Activated B cell treated with CpG ODN at 0.5 μM for 24 hours (primary cell): ENCODE data around the gene SAMD3. TPM values are rescaled to one million over a fixed set of nuclear protein-coding genes. Genes with fewer than 3 reads are reported as not detected.

Experiments used
- ATAC-seq: fragments of 200-7000 bp; cut with Tn5 transposase; one replicate; pipeline ENCODE4 v1.10.0; 2021; ENCODE audit warnings: low read depth, mild to moderate bottlenecking, moderate library complexity
- CTCF ChIA-PET: fragments of 350-600 bp; sonication (Branson Sonifier 250); formaldehyde crosslinking; loops from one replicate; lab custom pipeline; 2021; ENCODE audit warnings: antibody characterized with exemption; lab: Charles Lee
- POLR2A ChIA-PET: fragments of 350-600 bp; sonication (Branson Sonifier 250); formaldehyde crosslinking; loops from one replicate; lab custom pipeline; 2021; ENCODE audit warnings: antibody characterized with exemption; lab: Charles Lee
- DNase-seq: peaks from one replicate; pipeline ENCODE4 v3.0.0; 2022
- H3K27ac Mint-ChIP-seq: one replicate; pipeline ENCODE4 v1.8.0; 2020; ENCODE audit warnings: mixed read lengths
- H3K27me3 Mint-ChIP-seq: one replicate; pipeline ENCODE4 v1.8.0; 2021; ENCODE audit warnings: mixed read lengths
- H3K36me3 Mint-ChIP-seq: one replicate; pipeline ENCODE4 v1.8.0; 2021; ENCODE audit warnings: low read depth, mixed read lengths
- H3K4me1 Mint-ChIP-seq: one replicate; pipeline ENCODE4 v1.8.0; 2021; ENCODE audit warnings: mixed read lengths
- H3K4me3 Mint-ChIP-seq: one replicate; pipeline ENCODE4 v1.8.0; 2020; ENCODE audit warnings: mild to moderate bottlenecking, mixed read lengths
- H3K9me3 Mint-ChIP-seq: one replicate; pipeline ENCODE4 v1.8.0; 2020; ENCODE audit warnings: mixed read lengths
- intact Hi-C: fragments of 100-400 bp; cut with micrococcal nuclease; formaldehyde crosslinking; loops from one replicate; pipeline ENCODE4 v1.15.1; 2024
- total RNA-seq: library from RNA; stranded (reverse); gene quantifications from 2 replicates; pipeline ENCODE4 v1.2.3, GENCODE V29; 2022
- TF ChIP-seq, protein P1 (sequence below): fragments of 200-600 bp; IDR thresholded peaks from one replicate; pipeline ENCODE4 v1.8.0; 2022; ENCODE audit warnings: antibody characterized with exemption, mild to moderate bottlenecking

The SAMD3 gene
- total RNA-seq, 1 donor from 2014 or later = not detected

GRCh38 chr6:130113201-130113710, 109.5 kb downstream of the SAMD3 start:
- ATAC-seq (no peak), DNase-seq (no peak)
- H3K4me3 Mint-ChIP-seq = no peak overlapping the region
- peaks cover 59% of the 10 kb centered on the region for H3K36me3 Mint-ChIP-seq
- intact Hi-C loops = loop anchor here (10.0 kb wide), 2 partner anchors 428 to 952 kb away; partner anchors contain the start of gene EPB41L2
- peak overlapping the region; percentile 96 for H3K27ac Mint-ChIP-seq
- H3K27me3 Mint-ChIP-seq = no peaks in the 10 kb centered on the region
- CTCF ChIA-PET = no interaction called here
- POLR2A ChIA-PET = no interaction called here
- peaks cover 8% of the 10 kb centered on the region for H3K9me3 Mint-ChIP-seq
- TF ChIP-seq, protein P1, sequence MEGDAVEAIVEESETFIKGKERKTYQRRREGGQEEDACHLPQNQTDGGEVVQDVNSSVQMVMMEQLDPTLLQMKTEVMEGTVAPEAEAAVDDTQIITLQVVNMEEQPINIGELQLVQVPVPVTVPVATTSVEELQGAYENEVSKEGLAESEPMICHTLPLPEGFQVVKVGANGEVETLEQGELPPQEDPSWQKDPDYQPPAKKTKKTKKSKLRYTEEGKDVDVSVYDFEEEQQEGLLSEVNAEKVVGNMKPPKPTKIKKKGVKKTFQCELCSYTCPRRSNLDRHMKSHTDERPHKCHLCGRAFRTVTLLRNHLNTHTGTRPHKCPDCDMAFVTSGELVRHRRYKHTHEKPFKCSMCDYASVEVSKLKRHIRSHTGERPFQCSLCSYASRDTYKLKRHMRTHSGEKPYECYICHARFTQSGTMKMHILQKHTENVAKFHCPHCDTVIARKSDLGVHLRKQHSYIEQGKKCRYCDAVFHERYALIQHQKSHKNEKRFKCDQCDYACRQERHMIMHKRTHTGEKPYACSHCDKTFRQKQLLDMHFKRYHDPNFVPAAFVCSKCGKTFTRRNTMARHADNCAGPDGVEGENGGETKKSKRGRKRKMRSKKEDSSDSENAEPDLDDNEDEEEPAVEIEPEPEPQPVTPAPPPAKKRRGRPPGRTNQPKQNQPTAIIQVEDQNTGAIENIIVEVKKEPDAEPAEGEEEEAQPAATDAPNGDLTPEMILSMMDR = no peak
- H3K4me1 Mint-ChIP-seq = peaks cover 80% of the 10 kb centered on the region

GRCh38 chr6:130111031-130111430, 111.7 kb downstream of the SAMD3 start:
- H3K36me3 Mint-ChIP-seq = peaks cover 67% of the 10 kb centered on the region
- H3K4me1 Mint-ChIP-seq = peaks cover 86% of the 10 kb centered on the region
- no peak overlapping the region for H3K4me3 Mint-ChIP-seq
- H3K27me3 Mint-ChIP-seq = no peaks in the 10 kb centered on the region
- intact Hi-C loops = loop anchor here (10.0 kb wide), 2 partner anchors 426 to 954 kb away; partner anchors contain the start of gene EPB41L2
- CTCF ChIA-PET = no interaction called here
- POLR2A ChIA-PET = no interaction called here
- TF ChIP-seq, protein P1 = no peak
- H3K9me3 Mint-ChIP-seq = peaks cover 5% of the 10 kb centered on the region
- DNase-seq (no peak), ATAC-seq (no peak)
- H3K27ac Mint-ChIP-seq = no peak overlapping the region

GRCh38 chr6:130107710-130108109, 115.0 kb downstream of the SAMD3 start:
- intact Hi-C loops = loop anchor here (1.0 to 5.0 kb wide), 3 partner anchors 8 to 40 kb away; no protein-coding TSS in a partner anchor
- ATAC-seq (peak; percentile 51), DNase-seq (no peak)
- Mint-ChIP-seq H3K9me3 (peaks cover 5% of the 10 kb centered on the region), H3K4me1 (peaks cover 55% of the 10 kb centered on the region), H3K4me3 (no peak overlapping the region), H3K36me3 (peaks cover 59% of the 10 kb centered on the region), H3K27me3 (no peaks in the 10 kb centered on the region), H3K27ac (peak overlapping the region; percentile 91)
- POLR2A ChIA-PET = interaction anchor here (0.6 to 2.3 kb wide), 9 partner anchors 8 to 744 kb away, joined by 3 to 15 read pairs (median 6); no protein-coding TSS in a partner anchor
- TF ChIP-seq, protein P1 = no peak
- CTCF ChIA-PET = interaction anchor here (0.8 kb wide), 1 partner anchor 175 kb away, joined by 3 read pairs; no protein-coding TSS in a partner anchor

GRCh38 chr6:130105996-130106704, 116.6 kb downstream of the SAMD3 start:
- ChIA-PET POLR2A (interaction anchor here (2.3 kb wide), 1 partner anchor 10 kb away, joined by 15 read pairs; no protein-coding TSS in a partner anchor), CTCF (no interaction called here)
- peak; percentile 90 for ATAC-seq
- H3K4me3 Mint-ChIP-seq = peak overlapping the region; percentile 36
- peaks cover 45% of the 10 kb centered on the region for H3K4me1 Mint-ChIP-seq
- peaks cover 5% of the 10 kb centered on the region for H3K9me3 Mint-ChIP-seq
- DNase-seq = no peak
- TF ChIP-seq, protein P1 = no peak
- intact Hi-C loops = loop anchor here (2.0 to 5.0 kb wide), 2 partner anchors 27 to 41 kb away; no protein-coding TSS in a partner anchor
- peaks cover 63% of the 10 kb centered on the region for H3K36me3 Mint-ChIP-seq
- H3K27ac Mint-ChIP-seq = peak overlapping the region; percentile 91
- H3K27me3 Mint-ChIP-seq = no peaks in the 10 kb centered on the region

GRCh38 chr6:130099119-130099518, 123.6 kb downstream of the SAMD3 start:
- peaks cover 83% of the 10 kb centered on the region for H3K36me3 Mint-ChIP-seq
- H3K4me3 Mint-ChIP-seq = no peak overlapping the region
- TF ChIP-seq, protein P1 = no peak
- no peaks in the 10 kb centered on the region for H3K27me3 Mint-ChIP-seq
- H3K4me1 Mint-ChIP-seq = peaks cover 8% of the 10 kb centered on the region
- CTCF ChIA-PET = no interaction called here
- ATAC-seq (no peak), DNase-seq (no peak)
- intact Hi-C loops = no loop called here
- POLR2A ChIA-PET = no interaction called here
- H3K9me3 Mint-ChIP-seq = no peaks in the 10 kb centered on the region
- no peak overlapping the region for H3K27ac Mint-ChIP-seq
